ENCODE data around the gene KAT8. TPM values are rescaled to one million over a fixed set of nuclear protein-coding genes. Genes with fewer than 3 reads are reported as not detected.
"Not testable (repeated sequence)": the region's sequence is repeated elsewhere in the genome, so short reads cannot be mapped to it uniquely, and the experiment has no call there.

The KAT8 gene
- total RNA-seq, 6 experiments from 2014 or later: 20.4 to 29.9 (median 25.2) TPM

- Histone ChIP-seq H3K4me1 (peaks cover 0 to 21% (median 9%) of the 10 kb centered on the region in 4 donors), H3K4me3 (no peak overlapping the region), H3K27me3 (no peaks in the 10 kb centered on the region), H3K9me3 (no peaks in the 10 kb centered on the region), H3K36me3 (no peaks in the 10 kb centered on the region), H3K27ac (no peak overlapping the region)
- 53% methylated on average over 7 of the region's 27 CpGs for WGBS (ENCODE audit: insufficient coverage, low coverage, low lambda C conversion rate, missing lambda C conversion rate)
- intact Hi-C loops (cut with DNase I): no loop called here
- TF ChIP-seq CTCF (IDR thresholded peaks at IDR 0.05) (no peak), POLR2A (IDR thresholded peaks at IDR 0.05) (no peak)
- no peak for ATAC-seq
- DNase-seq: peak in 1 of 3 donors; percentile 46
Measured at GRCh38 chr16:31138621-31139578, 21.4 kb downstream of the KAT8 start.

- H3K27me3 ChIP-seq; DNase-seq; H3K4me3 ChIP-seq; ATAC-seq; intact Hi-C loops (cut with DNase I); H3K36me3 ChIP-seq; H3K9me3 ChIP-seq: not testable (repeated sequence)
- Histone ChIP-seq H3K4me1 (peaks cover 0 to 18% (median 9%) of the 10 kb centered on the region in 4 donors), H3K27ac (peak overlapping the region; percentile 59 to 64 (median 63))
- 88% methylated on average over 7 of the region's 9 CpGs for WGBS (ENCODE audit: insufficient coverage, low coverage, low lambda C conversion rate, missing lambda C conversion rate)
Measured at GRCh38 chr16:31141071-31141469, 23.6 kb downstream of the KAT8 start.

DNA sequence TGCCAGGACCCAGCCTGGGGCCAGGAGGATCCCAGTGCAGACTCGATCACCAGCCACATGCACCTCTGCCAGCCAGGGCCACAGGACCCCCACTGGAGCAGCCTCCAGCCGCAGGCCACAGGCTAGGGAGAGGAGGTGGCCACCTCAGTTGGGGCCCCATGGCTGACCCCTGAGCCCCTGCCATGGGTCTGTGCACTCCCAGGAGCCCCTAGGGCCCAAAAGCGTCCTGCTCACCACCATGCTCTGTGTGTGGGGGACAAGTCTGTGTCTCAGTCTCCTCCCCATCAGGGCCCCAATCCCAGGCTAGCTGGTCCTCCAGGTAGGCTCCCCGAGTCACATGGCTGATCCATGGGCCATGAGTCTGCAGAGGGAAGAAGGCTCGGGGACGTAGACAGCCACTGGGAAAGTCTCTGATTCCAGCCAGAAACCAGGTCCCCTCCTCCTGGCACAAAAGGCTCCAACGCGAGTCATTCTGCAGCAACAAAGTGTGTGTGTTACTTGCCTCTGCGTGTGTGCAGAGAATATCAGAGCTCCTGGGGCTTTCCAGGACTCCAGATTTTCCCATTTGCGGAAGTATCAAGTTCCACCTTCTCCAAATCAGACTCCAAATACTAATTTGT, 24.1 kb downstream of the KAT8 start:
- DNase-seq: no peak
- peak overlapping the region; percentile 59 to 64 (median 63) for H3K27ac ChIP-seq

DNA sequence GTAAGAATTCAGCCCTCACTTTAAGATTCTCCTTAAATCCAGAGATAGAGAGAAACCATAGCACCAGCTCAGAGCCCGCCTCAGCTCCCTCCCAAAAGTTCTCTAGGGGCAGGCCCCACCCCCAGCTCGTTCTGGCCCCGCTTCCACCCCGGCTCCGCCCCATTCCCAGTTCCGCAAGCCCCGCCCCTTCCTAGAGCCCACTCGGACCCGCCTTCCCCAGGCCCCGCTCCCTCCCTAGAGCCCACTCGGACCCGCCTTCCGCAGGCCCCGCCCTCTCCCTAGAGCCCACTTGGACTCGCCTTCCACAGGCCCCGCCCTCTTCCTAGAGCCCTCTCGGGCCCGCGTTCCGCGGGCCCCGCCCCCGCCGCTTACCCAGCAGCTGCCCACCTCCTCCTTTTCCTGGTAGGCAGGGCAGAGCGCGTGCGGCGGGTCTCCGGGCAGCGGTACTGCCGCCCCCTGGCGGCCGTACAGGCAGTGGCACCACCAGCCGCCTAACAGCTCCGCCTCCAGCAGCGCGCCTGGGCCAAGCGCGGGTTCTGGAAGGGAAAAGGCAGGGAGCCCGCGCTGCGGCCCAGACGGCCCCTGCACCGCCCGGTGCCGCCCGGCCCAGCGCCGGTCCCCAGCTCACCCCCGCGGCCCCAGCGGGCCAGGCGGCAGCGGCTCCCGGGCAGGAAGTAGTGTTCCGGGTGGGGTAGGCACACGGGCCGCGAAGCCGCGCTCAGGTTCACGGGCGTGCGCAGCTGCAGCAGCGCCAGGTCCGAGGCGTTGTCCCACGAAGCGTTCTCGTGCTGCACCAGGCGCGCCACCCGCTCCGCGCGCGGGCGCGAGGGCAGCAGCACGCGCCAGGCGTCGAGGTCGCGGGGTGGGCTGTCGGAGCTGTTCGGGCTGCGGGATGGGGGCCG, 24.9 kb downstream of the KAT8 start:
- intact Hi-C loops (cut with DNase I): no loop called here
- H3K4me1 ChIP-seq: peaks cover 0 to 18% (median 9%) of the 10 kb centered on the region in 4 donors
- 0% methylated on average over 14 of the region's 89 CpGs for WGBS (ENCODE audit: insufficient coverage, low coverage, low lambda C conversion rate, missing lambda C conversion rate)

More for the DNA sequence above, 24.1 kb downstream of the KAT8 start:
- H3K36me3 ChIP-seq: no peaks in the 10 kb centered on the region
- ATAC-seq: peak; percentile 0 to 4 (median 4)
- peaks cover 0 to 18% (median 9%) of the 10 kb centered on the region in 4 donors for H3K4me1 ChIP-seq
- 24% methylated on average over 5 of the region's 10 CpGs for WGBS (ENCODE audit: insufficient coverage, low coverage, low lambda C conversion rate, missing lambda C conversion rate)
- no peaks in the 10 kb centered on the region for H3K27me3 ChIP-seq
- intact Hi-C loops (cut with DNase I): no loop called here
- H3K9me3 ChIP-seq: no peaks in the 10 kb centered on the region
- TF ChIP-seq CTCF (IDR thresholded peaks at IDR 0.05) (no peak), POLR2A (IDR thresholded peaks at IDR 0.05) (no peak)
- peak overlapping the region in 2 of 3 donors; percentile 23 to 24 for H3K4me3 ChIP-seq

More for the DNA sequence above, 24.9 kb downstream of the KAT8 start:
- Histone ChIP-seq H3K4me3 (peak overlapping the region; percentile 17 to 51 (median 48)), H3K9me3 (no peaks in the 10 kb centered on the region), H3K36me3 (no peaks in the 10 kb centered on the region), H3K27ac (peak overlapping the region; percentile 64 to 78 (median 75)), H3K27me3 (no peaks in the 10 kb centered on the region)
- ATAC-seq (peak; percentile 95 to 98 (median 96)), DNase-seq (peak; percentile 100)
- TF ChIP-seq POLR2A (IDR thresholded peaks at IDR 0.05): peak; percentile 35
- TF ChIP-seq CTCF (IDR thresholded peaks at IDR 0.05): peak; percentile 95 to 100 (median 96)
